HepG2 (cell line): Measurements from ENCODE around the gene BEST2. TPM values are rescaled to one million over a fixed set of nuclear protein-coding genes. Genes with fewer than 3 reads are reported as not detected.
A peak's percentile ranks its signal among the peaks of the same experiment; 100 is the strongest.

Source experiments
- ELF4 ChIP-seq: sonication (generic); formaldehyde crosslinking; IDR thresholded peaks from 2 replicates; pipeline ENCODE4 v1.5.0; 2020; ENCODE audit warnings: missing genetic modification reagents, mild to moderate bottlenecking, moderate library complexity, borderline replicate concordance
- RBFOX2 ChIP-seq: fragments of 200-400 bp; formaldehyde crosslinking; IDR thresholded peaks from 2 replicates; pipeline ENCODE4 v1.6.1; 2017; ENCODE audit warnings: low read depth, mild to moderate bottlenecking, low read length
- TMF1 ChIP-seq: sonication (generic); formaldehyde crosslinking; IDR thresholded peaks from 2 replicates; pipeline ENCODE4 v1.8.1; 2022; ENCODE audit warnings: low read depth, missing genetic modification reagents
- ZBTB7A ChIP-seq: sonication (generic); formaldehyde crosslinking; IDR thresholded peaks from 2 replicates; pipeline ENCODE4 v1.8.0; 2022; ENCODE audit warnings: mild to moderate bottlenecking, missing genetic modification reagents
- ZFP36 ChIP-seq: fragments of 150-350 bp; IDR thresholded peaks from 2 replicates; pipeline ENCODE4 v1.6.1; 2018; ENCODE audit warnings: borderline replicate concordance, low read length, low read depth; ENCODE audit not compliant: partially characterized antibody
- ZNF501 ChIP-seq: sonication (generic); formaldehyde crosslinking; IDR thresholded peaks from 2 replicates; pipeline ENCODE4 v1.5.1; 2020; ENCODE audit warnings: mild to moderate bottlenecking, moderate library complexity, missing genetic modification reagents
- polyA plus RNA-seq, 8 experiments: library from polyadenylated mRNA; depleted of rRNA in 3 of 8; stranded (reverse) in 7 of 8; unstranded in 1 of 8; fragments of >200 nt; fragmentation: Illumina TruSeq in 4 of 8; extraction: Trizol in 4 of 8; gene quantifications; 2 replicates each; pipeline versions ENCODE4 v1.2.1 to v1.2.3, GENCODE V29; 2011 to 2016; ENCODE audit warnings: low read depth in 4 of 8, missing spikeins in 1 of 8, mixed read lengths in 1 of 8; ENCODE audit not compliant: insufficient read depth in 1 of 8
- total RNA-seq, 5 experiments: library from RNA; depleted of rRNA; stranded (reverse); fragments of >200 nt; fragmentation: Illumina TruSeq; extraction: Trizol; gene quantifications; 2 replicates each; pipeline ENCODE4 v1.2.3, GENCODE V29; 2016; ENCODE audit warnings: low read depth in 1 of 5
- TF ChIP-seq, protein P1 (sequence below): fragments of 450-650 bp; IDR thresholded peaks from 2 replicates; pipeline ENCODE4 v1.6.1; 2017
- TF ChIP-seq, protein P2 (sequence below): sonication (generic); formaldehyde crosslinking; IDR thresholded peaks from 2 replicates; pipeline ENCODE4 v1.5.0; 2020; ENCODE audit warnings: mild to moderate bottlenecking, missing genetic modification reagents
- TF ChIP-seq, protein P3 (sequence below): sonication (generic); formaldehyde crosslinking; IDR thresholded peaks from 2 replicates; pipeline ENCODE4 v1.4.0; 2020; ENCODE audit warnings: low read depth, mild to moderate bottlenecking, missing genetic modification reagents
- TF ChIP-seq, protein P4 (sequence below): sonication (generic); formaldehyde crosslinking; IDR thresholded peaks from 2 replicates; pipeline ENCODE4 v1.8.0; 2022; ENCODE audit warnings: low read depth, missing genetic modification reagents
- TF ChIP-seq, protein P5 (sequence below): sonication (generic); formaldehyde crosslinking; IDR thresholded peaks from 2 replicates; pipeline ENCODE4 v1.5.0; 2020; ENCODE audit warnings: missing genetic modification reagents
- TF ChIP-seq, protein P6 (sequence below): sonication (generic); formaldehyde crosslinking; IDR thresholded peaks from 2 replicates; pipeline ENCODE4 v1.9.0; 2021; ENCODE audit warnings: mild to moderate bottlenecking, missing genetic modification reagents

The BEST2 gene
- total and polyA plus RNA-seq, 2 of the 13 experiments (the other 11 are each of a cell fraction or from before 2014, with no cell fraction given), result not detected

DNA sequence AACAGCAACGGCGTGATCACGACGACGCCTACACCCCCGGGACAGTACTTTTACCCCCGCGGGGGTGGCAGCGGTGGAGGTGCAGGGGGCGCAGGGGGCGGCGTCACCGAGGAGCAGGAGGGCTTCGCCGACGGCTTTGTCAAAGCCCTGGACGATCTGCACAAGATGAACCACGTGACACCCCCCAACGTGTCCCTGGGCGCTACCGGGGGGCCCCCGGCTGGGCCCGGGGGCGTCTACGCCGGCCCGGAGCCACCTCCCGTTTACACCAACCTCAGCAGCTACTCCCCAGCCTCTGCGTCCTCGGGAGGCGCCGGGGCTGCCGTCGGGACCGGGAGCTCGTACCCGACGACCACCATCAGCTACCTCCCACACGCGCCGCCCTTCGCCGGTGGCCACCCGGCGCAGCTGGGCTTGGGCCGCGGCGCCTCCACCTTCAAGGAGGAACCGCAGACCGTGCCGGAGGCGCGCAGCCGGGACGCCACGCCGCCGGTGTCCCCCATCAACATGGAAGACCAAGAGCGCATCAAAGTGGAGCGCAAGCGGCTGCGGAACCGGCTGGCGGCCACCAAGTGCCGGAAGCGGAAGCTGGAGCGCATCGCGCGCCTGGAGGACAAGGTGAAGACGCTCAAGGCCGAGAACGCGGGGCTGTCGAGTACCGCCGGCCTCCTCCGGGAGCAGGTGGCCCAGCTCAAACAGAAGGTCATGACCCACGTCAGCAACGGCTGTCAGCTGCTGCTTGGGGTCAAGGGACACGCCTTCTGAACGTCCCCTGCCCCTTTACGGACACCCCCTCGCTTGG is 40.7 kb downstream of the BEST2 start (continued):
- TF ChIP-seq, protein P1, sequence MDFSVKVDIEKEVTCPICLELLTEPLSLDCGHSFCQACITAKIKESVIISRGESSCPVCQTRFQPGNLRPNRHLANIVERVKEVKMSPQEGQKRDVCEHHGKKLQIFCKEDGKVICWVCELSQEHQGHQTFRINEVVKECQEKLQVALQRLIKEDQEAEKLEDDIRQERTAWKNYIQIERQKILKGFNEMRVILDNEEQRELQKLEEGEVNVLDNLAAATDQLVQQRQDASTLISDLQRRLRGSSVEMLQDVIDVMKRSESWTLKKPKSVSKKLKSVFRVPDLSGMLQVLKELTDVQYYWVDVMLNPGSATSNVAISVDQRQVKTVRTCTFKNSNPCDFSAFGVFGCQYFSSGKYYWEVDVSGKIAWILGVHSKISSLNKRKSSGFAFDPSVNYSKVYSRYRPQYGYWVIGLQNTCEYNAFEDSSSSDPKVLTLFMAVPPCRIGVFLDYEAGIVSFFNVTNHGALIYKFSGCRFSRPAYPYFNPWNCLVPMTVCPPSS, result no peak
- TF ChIP-seq, protein P2, sequence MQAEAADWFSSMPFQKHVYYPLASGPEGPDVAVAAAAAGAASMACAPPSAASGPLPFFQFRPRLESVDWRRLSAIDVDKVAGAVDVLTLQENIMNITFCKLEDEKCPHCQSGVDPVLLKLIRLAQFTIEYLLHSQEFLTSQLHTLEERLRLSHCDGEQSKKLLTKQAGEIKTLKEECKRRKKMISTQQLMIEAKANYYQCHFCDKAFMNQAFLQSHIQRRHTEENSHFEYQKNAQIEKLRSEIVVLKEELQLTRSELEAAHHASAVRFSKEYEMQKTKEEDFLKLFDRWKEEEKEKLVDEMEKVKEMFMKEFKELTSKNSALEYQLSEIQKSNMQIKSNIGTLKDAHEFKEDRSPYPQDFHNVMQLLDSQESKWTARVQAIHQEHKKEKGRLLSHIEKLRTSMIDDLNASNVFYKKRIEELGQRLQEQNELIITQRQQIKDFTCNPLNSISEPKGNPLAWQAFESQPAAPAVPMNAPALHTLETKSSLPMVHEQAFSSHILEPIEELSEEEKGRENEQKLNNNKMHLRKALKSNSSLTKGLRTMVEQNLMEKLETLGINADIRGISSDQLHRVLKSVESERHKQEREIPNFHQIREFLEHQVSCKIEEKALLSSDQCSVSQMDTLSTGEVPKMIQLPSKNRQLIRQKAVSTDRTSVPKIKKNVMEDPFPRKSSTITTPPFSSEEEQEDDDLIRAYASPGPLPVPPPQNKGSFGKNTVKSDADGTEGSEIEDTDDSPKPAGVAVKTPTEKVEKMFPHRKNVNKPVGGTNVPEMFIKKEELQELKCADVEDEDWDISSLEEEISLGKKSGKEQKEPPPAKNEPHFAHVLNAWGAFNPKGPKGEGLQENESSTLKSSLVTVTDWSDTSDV (CRISPR knock-in tag), result 0 out of 2 replicates have a peak, but pooled peaks have one; percentile 46
- TF ChIP-seq, protein P3, sequence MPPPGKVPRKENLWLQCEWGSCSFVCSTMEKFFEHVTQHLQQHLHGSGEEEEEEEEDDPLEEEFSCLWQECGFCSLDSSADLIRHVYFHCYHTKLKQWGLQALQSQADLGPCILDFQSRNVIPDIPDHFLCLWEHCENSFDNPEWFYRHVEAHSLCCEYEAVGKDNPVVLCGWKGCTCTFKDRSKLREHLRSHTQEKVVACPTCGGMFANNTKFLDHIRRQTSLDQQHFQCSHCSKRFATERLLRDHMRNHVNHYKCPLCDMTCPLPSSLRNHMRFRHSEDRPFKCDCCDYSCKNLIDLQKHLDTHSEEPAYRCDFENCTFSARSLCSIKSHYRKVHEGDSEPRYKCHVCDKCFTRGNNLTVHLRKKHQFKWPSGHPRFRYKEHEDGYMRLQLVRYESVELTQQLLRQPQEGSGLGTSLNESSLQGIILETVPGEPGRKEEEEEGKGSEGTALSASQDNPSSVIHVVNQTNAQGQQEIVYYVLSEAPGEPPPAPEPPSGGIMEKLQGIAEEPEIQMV (CRISPR knock-in tag), result 0 out of 2 replicates have a peak, but pooled peaks have one; percentile 39
- TF ChIP-seq ZFP36, result no peak
- TF ChIP-seq, protein P4, sequence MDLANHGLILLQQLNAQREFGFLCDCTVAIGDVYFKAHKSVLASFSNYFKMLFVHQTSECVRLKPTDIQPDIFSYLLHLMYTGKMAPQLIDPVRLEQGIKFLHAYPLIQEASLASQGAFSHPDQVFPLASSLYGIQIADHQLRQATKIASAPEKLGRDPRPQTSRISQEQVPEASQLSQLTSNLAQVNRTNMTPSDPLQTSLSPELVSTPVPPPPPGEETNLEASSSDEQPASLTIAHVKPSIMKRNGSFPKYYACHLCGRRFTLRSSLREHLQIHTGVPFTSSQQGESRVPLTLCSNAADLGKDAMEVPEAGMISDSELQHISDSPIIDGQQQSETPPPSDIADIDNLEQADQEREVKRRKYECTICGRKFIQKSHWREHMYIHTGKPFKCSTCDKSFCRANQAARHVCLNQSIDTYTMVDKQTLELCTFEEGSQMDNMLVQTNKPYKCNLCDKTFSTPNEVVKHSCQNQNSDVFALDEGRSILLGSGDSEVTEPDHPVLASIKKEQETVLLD (CRISPR knock-in tag), result no peak
- TF ChIP-seq, protein P5, sequence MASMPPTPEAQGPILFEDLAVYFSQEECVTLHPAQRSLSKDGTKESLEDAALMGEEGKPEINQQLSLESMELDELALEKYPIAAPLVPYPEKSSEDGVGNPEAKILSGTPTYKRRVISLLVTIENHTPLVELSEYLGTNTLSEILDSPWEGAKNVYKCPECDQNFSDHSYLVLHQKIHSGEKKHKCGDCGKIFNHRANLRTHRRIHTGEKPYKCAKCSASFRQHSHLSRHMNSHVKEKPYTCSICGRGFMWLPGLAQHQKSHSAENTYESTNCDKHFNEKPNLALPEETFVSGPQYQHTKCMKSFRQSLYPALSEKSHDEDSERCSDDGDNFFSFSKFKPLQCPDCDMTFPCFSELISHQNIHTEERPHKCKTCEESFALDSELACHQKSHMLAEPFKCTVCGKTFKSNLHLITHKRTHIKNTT (CRISPR knock-in tag), result no peak
- peak; percentile 79 for TF ChIP-seq RBFOX2
- 0 out of 2 replicates have a peak, but pooled peaks have one; percentile 23 for TF ChIP-seq ZBTB7A (CRISPR knock-in tag)
- TF ChIP-seq ZNF501 (CRISPR knock-in tag), result no peak
- TF ChIP-seq, protein P6, sequence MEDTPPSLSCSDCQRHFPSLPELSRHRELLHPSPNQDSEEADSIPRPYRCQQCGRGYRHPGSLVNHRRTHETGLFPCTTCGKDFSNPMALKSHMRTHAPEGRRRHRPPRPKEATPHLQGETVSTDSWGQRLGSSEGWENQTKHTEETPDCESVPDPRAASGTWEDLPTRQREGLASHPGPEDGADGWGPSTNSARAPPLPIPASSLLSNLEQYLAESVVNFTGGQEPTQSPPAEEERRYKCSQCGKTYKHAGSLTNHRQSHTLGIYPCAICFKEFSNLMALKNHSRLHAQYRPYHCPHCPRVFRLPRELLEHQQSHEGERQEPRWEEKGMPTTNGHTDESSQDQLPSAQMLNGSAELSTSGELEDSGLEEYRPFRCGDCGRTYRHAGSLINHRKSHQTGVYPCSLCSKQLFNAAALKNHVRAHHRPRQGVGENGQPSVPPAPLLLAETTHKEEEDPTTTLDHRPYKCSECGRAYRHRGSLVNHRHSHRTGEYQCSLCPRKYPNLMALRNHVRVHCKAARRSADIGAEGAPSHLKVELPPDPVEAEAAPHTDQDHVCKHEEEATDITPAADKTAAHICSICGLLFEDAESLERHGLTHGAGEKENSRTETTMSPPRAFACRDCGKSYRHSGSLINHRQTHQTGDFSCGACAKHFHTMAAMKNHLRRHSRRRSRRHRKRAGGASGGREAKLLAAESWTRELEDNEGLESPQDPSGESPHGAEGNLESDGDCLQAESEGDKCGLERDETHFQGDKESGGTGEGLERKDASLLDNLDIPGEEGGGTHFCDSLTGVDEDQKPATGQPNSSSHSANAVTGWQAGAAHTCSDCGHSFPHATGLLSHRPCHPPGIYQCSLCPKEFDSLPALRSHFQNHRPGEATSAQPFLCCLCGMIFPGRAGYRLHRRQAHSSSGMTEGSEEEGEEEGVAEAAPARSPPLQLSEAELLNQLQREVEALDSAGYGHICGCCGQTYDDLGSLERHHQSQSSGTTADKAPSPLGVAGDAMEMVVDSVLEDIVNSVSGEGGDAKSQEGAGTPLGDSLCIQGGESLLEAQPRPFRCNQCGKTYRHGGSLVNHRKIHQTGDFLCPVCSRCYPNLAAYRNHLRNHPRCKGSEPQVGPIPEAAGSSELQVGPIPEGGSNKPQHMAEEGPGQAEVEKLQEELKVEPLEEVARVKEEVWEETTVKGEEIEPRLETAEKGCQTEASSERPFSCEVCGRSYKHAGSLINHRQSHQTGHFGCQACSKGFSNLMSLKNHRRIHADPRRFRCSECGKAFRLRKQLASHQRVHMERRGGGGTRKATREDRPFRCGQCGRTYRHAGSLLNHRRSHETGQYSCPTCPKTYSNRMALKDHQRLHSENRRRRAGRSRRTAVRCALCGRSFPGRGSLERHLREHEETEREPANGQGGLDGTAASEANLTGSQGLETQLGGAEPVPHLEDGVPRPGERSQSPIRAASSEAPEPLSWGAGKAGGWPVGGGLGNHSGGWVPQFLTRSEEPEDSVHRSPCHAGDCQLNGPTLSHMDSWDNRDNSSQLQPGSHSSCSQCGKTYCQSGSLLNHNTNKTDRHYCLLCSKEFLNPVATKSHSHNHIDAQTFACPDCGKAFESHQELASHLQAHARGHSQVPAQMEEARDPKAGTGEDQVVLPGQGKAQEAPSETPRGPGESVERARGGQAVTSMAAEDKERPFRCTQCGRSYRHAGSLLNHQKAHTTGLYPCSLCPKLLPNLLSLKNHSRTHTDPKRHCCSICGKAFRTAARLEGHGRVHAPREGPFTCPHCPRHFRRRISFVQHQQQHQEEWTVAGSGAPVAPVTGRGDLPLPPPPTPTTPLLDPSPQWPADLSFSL (CRISPR knock-in tag), result no peak
- no peak for TF ChIP-seq ELF4
- peak; percentile 82 for TF ChIP-seq TMF1 (CRISPR knock-in tag)
